Stimulated activated CD8-positive, alpha-beta memory T cell treated with anti-CD3 and anti-CD28 coated beads, Interleukin-4, amount 100 ng/mL, for 48 hours (primary cell): ENCODE results near the gene EMILIN3.

Source experiments
- DNase-seq: peaks from one replicate; pipeline ENCODE4 v3.0.0-alpha.2; 2020

The EMILIN3 gene

DNA sequence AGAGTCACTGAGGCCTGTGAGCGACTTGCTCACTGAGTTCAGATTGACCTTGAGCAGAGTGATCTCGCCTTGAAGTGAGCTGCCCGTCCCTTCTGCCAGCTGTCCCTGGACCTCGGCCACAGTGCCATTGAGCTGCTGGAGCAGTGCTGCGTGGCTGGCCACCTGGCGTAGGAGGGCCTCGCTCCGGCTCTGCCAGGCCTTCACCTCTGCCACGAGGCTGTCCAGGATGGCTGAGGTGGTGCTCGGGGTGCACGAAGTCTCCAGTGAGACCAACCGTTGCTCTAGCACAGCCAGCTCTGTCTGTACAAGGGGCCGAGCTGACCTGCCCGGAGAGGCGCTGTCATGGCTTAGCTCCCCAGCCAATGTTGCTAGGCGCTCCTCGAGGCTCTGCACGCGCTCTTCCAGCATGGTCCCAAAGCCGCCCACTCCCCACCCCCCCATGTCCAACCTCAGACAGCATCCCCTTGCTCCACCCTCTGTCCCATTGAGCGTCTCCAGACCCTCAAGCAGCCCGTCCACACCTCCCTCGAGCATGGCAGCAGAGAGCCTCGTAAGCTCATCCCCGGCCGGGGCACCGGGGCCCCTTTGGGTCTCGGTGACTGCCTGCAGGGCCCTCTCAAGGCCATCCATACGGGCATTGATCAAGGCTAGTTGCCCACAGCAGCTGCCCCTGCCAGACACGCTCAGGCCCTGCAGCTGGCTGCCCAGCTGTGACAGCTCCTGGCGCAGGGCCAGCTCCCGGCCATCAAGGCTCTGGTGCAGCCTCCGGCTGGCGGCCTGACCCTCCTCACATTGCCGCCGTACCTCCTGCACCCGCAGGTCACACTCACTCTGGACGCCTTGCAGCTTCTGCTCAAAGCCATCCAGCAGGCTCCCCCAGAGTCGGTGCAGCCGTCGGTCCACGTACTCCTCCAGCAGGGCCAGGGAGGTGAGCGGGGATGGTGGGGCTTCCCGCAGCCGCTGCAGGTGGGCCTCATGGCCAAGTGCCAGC lies 4.6 kb downstream of the EMILIN3 start:
- DNase-seq = no peak

DNA sequence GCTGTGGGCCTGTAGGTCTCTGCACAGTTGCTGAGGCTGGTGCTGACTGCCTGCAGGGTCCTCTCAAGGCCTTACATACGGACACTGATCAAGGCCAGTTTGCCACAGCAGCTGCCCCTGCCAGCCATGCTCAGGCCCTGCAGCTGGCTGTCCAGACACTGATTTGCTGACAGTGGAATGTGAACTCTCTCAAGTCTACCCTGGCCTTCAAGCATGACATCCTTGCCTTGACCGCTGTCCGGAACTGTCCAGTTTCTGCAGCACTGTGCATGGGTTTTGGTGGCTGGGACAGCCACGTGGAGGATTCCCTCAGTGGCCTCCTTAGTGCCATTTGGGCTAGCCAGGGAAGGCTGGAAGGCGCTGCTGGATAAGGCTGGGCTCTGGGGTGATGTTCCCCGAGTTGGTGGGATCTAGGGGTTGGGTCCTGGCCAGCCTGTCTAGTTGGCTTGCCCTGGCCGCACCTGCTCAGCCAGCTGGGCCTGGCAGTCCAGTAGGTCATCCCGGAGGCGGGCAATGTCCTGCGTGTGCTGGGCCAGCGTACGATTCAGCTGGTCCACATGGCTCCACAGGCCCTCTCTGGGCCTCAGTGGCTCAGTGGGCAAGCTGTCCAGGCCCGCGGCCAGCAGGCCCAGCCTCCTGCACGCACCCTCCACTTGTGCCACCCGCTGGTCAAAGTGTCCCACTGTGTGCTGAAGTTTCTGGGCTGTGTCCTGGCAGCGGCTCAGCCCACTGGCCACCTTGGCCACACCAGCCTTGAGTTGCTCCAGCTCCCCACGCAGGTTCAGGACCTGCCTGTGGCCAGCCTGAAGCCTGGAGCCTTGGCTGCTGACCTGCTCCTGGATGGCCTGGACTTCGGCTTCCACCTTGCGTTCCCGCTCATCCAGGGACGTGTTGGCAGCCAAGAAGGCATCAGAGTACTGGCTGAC lies 5.5 kb downstream of the EMILIN3 start:
- no peak for DNase-seq

DNA sequence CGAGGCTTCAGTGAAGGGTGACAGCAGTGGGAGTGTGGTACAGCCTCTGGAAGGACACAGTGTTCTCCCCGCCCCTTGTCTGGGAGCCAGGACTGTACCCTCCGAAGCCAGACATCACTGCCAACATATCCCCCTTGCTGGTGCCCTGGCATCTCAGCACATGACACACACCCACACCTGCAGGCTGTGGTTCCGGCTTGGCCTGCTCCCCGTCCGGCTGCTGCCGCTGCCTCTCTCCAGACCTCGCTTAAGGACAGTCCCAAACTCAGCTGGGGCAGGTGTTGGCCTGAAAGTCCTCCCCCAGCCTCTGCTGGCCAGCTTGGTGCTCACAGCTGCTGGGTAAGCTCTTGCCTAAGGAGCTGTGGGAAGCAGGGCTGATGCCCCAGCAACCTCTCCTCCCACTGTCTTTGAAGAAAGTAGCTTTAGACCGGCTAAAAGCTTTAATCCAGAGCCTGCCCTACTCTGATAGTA lies 7.0 kb downstream of the EMILIN3 start:
- no peak for DNase-seq

DNA sequence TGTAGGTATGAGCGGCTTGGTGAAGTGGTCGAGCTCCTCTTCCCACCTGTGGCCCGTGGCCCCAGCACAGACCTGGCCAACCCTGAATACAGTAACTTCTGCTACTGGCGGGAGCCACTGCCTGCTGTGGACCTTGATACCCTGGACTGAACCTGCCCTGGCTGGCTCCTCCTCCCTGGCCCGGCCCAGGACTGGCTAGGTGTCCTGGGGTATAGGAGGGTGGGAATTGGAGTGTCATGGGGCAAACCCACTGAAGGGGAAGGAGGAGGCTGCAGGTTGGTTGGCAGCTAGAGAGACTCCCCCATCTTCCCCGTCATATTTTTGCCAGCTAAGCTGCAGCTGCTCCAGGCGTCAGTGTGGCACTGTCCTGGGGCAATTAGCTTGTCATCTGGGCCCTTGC lies 7.9 kb downstream of the EMILIN3 start:
- DNase-seq = no peak

DNA sequence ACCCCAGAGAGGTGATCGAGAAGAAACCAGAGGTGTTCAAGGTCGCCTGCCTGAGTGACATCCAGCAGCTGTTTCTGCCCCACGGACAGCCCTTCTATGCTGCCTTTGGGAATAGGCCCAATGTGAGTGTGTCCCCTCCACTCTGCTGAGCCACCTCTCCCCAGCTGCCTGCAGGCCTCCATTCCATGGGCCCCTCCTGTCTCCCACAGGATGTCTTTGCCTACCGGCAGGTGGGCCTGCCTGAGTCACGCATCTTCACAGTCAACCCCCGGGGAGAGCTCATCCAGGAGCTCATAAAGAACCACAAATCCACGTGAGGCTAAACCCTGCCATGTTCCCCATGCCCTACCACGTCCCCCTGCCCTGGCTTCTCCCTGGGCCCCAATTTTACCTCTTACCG lies 8.4 kb downstream of the EMILIN3 start:
- DNase-seq = no peak

- no peak for DNase-seq
These were observed 9.0 kb downstream of the EMILIN3 start for GRCh38 chr20:41357424-41358163.

DNA sequence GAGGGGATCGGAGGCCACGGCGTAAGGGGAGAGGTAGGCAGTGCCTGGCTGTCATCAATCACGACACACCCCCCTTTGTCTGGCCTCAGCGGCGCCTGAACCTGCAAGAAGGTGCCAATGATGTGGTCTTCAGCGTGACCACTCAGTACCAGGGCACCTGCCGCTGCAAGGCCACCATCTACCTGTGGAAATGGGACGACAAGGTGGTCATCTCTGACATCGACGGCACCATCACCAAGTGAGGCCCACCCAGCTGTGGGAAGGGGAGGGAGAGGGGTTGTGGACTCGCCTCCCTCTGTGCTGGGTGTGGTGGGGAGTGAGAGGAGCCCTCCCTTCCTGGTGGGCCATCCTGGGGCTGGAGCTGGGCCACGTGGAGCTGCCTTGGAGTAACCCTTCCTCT lies 9.7 kb downstream of the EMILIN3 start:
- no peak for DNase-seq

DNA sequence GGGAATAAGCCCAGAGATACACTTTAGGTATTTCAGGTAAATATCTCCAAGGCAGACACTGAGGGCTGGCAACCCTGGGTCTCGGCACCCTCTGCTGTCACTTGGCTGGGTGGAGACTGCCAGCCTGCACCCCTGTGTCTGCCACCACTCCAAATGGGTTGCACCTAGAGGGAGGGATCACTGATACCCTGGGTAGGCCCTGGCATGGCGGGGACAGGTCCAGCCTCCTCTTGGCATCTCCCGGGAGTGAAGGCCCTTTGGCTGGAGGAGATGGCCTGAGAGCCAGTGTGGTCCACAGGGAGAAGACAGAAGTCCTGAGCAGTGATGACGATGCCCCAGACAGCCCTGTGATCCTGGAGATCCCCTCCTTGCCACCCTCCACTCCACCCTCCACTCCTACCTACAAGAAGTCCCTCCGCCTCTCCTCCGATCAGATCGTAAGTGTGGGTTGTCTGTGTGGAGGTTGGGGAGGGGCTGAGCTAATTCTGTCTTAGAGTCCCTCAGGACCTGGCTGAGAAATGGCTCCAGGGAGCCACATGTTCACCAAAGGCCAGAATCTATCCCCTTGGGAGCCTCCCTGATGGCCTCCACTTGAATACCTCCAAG lies 10.9 kb downstream of the EMILIN3 start:
- DNase-seq = no peak

GRCh38 chr20:41355192-41355591 lies 11.4 kb downstream of the EMILIN3 start:
- no peak for DNase-seq

GRCh38 chr20:41353530-41353929 lies 13.1 kb downstream of the EMILIN3 start:
- DNase-seq = no peak

- DNase-seq = no peak
These were observed 14.0 kb downstream of the EMILIN3 start for GRCh38 chr20:41352666-41353065.

GRCh38 chr20:41352106-41352505 lies 14.5 kb downstream of the EMILIN3 start:
- DNase-seq = no peak

DNA sequence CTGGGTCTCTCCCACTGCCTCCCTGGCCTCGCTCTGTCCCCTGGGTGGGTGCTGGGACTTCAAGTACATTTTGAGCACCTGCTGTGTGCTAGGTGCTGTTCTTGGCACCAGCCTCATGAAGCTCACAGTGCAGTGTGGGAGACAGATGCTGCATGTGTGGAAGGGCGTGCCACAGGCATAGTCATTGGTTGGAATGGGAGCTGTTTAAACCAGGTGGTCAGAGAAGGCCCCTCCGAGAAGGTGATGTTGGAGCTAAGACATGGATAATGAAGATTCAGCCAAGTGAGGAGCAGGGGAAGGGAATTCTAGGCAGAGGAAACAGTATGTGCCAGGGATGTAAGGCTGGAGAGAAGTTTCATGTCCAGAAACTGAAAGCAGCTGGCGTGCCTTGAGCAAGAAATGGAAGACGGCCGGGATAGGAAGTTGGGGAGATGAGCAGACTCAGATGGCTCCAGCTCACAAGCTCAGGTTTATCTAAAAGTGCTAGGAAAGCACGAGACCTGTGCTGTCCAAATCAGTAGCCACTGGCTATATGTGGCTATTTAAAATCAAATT lies 16.1 kb downstream of the EMILIN3 start:
- DNase-seq = no peak

GRCh38 chr20:41349943-41350342 lies 16.7 kb downstream of the EMILIN3 start:
- no peak for DNase-seq

DNA sequence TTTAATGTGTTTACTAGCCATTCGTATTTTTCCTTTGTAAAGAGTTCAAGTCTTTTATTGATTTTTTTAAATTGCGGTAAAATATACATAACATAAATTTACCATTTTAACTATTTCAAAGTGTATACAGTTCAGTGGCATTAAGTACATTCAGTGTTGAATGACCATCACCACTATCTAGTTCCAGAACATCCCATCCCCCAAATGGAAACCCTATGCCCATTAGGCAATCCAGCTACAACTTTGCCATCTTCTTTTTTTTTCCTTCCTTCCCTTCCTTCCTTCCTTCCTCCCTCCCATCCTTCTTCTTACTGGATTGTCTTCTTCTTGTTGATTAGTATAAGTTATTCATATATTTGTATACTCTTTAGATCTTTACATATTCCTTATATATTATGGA lies 17.4 kb downstream of the EMILIN3 start:
- DNase-seq = no peak

DNA sequence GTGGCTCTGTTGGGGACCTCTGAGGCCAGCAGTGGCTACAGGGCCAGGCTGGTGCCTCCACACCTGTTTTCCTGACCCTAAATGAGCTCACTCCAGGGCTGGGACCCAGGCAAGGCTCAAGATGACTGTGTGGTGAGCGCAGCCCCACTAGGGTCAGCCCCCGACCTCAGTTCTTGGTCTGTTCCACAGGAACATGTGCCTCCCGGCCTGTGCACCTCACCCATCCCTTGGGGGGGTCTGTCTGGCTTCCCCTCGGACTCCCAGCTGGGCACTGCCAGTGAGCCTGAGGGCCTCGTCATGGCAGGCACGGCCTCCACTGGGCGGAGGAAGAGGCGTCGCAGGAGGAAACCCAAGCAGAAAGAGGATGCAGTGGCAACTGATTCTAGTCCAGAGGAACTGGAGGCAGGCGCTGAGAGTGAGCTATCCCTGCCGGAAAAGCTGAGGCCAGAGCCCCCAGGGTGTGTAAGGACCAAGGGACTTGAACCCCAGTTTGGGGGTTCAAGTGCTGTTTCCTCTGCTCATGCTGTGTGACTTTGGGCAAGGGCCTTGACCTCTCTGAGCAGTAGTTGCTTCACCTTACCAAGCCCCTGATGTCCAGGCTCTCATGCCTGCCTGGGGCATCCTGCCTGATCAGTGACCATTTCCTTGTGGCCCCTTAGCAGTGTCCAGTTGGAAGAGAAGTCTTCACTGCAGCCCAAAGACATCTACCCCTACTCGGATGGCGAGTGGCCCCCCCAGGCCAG lies 18.0 kb downstream of the EMILIN3 start:
- DNase-seq = no peak

DNA sequence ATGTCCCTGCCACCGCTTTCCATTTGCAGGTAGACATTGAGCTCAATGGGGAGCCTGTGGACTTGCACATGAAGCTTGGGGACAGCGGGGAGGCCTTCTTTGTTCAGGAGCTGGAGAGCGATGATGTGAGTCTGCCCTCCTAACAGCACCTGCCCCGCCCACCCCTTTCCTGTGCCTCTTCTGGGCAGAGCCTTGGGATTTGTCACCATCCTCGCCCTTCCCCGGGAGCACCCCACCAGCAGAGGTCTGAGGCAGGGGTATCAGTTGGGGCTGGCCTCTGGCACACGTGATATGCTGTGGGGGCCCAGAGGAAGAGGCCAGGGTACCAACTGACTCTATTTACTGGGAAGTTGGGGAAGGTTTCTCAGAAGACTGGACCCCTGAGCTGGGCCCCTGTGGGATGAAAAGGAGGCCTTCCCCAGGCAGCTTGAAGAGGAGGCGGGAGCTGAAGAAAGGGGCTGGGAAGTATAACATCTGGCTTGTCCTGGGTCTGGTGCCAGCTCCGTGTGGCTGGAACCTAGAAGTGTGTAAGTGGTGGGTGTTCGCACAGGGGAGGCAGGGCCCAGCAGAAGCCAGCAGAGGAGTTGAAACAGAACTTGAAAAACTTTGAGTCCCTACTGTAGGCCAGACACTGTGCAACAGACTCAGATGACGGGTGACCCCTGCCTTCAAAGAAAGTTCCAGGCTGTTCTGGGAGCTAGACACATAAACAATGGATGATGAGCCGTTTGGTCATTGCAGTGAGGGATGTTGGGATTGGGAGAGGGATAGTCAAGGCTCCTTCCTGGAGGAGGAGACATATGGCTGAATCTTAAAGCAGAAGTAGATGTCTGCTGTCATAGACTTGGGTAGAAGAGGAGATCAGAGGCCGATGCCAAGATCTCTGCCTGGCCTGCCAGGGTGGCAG lies 18.8 kb downstream of the EMILIN3 start:
- no peak for DNase-seq

- DNase-seq = no peak
These were observed 20.9 kb downstream of the EMILIN3 start for GRCh38 chr20:41345729-41346067.

GRCh38 chr20:41344938-41345728 lies 21.5 kb downstream of the EMILIN3 start:
- DNase-seq = no peak
